NT2/D1 (cell line): Measurements from ENCODE around the gene SAA1.

ENCODE experiments used
- DNase-seq: peaks from one replicate; pipeline ENCODE4 v3.0.0-alpha.2; 2011; ENCODE audit warnings: low read depth, low spot score
- H3K27me3 ChIP-seq: 2 replicates; pipeline ENCODE4 v1.6.0; 2011; ENCODE audit warnings: mild to moderate bottlenecking; ENCODE audit not compliant: insufficient read length, insufficient read depth
- H3K36me3 ChIP-seq: 2 replicates; pipeline ENCODE4 v1.6.1; 2011; ENCODE audit warnings: mild to moderate bottlenecking, low read length, mixed read lengths; ENCODE audit not compliant: insufficient read depth, insufficient read length
- H3K4me1 ChIP-seq: 2 replicates; pipeline ENCODE4 v1.5.1; 2011; ENCODE audit not compliant: insufficient read depth, insufficient read length
- H3K4me3 ChIP-seq: 2 replicates; pipeline ENCODE4 v1.5.1; 2011; ENCODE audit warnings: low read depth; ENCODE audit not compliant: insufficient read length
- H3K9ac ChIP-seq: 2 replicates; pipeline ENCODE4 v1.6.0; 2011; ENCODE audit warnings: low read depth; ENCODE audit not compliant: insufficient read length
- H3K9me3 ChIP-seq: 2 replicates; pipeline ENCODE4 v1.5.1; 2011; ENCODE audit warnings: mild to moderate bottlenecking, low read length; ENCODE audit not compliant: insufficient read depth
- SUZ12 ChIP-seq: IDR thresholded peaks from 2 replicates; pipeline ENCODE4 v1.6.1; 2011; ENCODE audit not compliant: insufficient read length, insufficient read depth; ENCODE audit errors: extremely low read depth
- YY1 ChIP-seq: IDR thresholded peaks from 2 replicates; pipeline ENCODE4 v1.6.1; 2011; ENCODE audit not compliant: insufficient read length, insufficient read depth
- ZNF274 ChIP-seq: IDR thresholded peaks from 2 replicates; pipeline ENCODE4 v1.6.1; 2011; ENCODE audit warnings: mild to moderate bottlenecking, low read depth, low read length

Gene SAA1

DNA sequence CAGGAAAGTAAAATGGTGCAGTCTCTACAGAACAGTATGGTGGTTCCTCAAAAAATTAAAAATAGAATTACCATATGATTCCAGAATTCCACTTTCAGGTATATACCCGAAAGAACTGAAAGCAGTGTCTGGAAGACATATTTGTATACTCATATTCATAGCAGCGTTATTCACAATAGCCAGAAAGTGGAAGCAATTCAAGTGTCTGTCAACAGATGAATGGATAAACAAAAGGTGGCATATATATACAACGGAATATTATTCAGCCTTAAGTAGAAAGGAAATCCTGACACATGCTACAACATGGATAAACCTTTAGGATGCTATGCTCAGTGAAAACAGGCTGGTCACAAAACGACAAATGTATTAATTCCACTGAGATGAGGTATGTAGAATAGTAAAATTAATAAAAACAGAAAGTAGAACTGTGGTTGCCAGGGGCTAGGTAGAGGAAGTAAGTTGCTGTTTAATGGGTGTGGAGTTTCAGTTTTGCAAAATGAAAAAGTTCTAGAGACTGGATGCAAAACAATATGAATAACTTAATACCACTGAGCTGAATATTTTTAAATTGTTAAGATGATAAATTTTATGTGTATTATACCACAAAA, 14.5 kb downstream of the SAA1 start:
- Histone ChIP-seq H3K27me3 (no peaks in the 10 kb centered on the region), H3K9me3 (no peaks in the 10 kb centered on the region; the same call in 1 of the 2 replicates), H3K36me3 (peaks cover 51% of the 10 kb centered on the region), H3K4me1 (no peaks in the 10 kb centered on the region), H3K9ac (no peak overlapping the region), H3K4me3 (no peak overlapping the region)
- no peak for TF ChIP-seq YY1
- no peak for TF ChIP-seq SUZ12
- TF ChIP-seq ZNF274 = no peak
- no peak for DNase-seq

DNA sequence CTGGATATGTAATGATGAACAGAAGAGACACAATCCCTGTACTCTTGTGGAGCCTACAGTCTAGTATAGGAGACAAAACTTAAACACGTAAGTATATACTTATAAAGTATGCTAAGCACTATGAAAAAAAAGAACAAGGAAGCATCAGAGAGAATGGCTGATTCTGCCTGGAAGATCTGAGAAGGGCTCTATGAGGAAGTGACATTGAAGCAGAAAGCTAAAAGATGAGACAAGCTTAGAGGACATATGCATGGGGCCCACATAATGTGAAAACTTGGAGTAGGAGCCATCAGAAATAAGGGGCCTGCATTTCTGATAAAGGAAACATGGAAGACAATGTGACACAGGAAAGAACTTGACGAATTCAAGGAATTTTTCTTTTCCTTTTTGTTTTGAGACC, 16.6 kb downstream of the SAA1 start:
- Histone ChIP-seq H3K4me3 (no peak overlapping the region), H3K4me1 (no peaks in the 10 kb centered on the region), H3K27me3 (no peaks in the 10 kb centered on the region), H3K9ac (no peak overlapping the region), H3K36me3 (peaks cover 69% of the 10 kb centered on the region), H3K9me3 (no peaks in the 10 kb centered on the region)
- DNase-seq = no peak
- TF ChIP-seq YY1 (no peak), SUZ12 (no peak)

DNA sequence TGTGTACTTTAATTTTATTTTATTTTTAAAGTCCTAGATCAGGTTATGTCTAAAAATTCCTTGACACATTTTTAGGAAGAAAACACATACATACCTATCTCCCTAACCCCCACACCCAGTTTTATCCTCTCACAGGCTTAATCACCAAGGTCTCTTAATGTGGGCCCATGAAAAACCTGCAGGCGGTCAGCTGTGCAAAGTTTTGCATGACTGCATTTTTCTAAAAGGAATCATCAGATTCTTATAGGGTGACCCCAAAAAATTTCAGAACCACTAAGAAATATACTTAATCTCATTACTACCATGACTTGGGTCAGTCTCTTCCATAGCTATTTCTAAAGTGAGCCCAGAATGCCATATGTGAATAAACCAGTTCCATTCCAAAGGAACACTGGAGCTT, 19.8 kb downstream of the SAA1 start:
- H3K9ac ChIP-seq = no peak overlapping the region
- DNase-seq = no peak
- no peak overlapping the region for H3K4me3 ChIP-seq
- H3K27me3 ChIP-seq = no peaks in the 10 kb centered on the region
- no peaks in the 10 kb centered on the region for H3K9me3 ChIP-seq
- no peaks in the 10 kb centered on the region for H3K4me1 ChIP-seq
- peaks cover 79% of the 10 kb centered on the region for H3K36me3 ChIP-seq
- TF ChIP-seq YY1 (no peak), SUZ12 (no peak), ZNF274 (no peak)

DNA sequence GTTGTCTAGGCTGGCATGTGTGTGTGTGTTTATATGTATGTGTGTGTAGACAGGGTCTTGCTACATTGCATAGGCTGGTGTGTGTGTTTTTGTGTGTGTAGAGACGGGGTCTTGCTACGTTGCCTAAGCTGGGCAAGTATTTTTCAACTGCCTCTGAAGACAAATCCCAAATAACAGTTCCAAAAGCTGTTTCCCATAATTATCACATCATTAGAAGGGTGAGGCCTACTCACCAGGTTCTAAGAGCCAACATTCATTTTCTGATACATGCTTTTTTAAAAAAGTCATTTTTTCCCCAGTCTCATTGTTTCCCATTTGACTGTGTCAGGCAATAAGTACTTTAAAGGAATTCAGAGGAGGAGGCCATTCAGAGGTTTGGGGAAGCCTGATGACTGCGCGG, 22.8 kb downstream of the SAA1 start:
- no peak for DNase-seq
- Histone ChIP-seq H3K36me3 (peaks cover 76% of the 10 kb centered on the region), H3K9me3 (no peaks in the 10 kb centered on the region)

DNA sequence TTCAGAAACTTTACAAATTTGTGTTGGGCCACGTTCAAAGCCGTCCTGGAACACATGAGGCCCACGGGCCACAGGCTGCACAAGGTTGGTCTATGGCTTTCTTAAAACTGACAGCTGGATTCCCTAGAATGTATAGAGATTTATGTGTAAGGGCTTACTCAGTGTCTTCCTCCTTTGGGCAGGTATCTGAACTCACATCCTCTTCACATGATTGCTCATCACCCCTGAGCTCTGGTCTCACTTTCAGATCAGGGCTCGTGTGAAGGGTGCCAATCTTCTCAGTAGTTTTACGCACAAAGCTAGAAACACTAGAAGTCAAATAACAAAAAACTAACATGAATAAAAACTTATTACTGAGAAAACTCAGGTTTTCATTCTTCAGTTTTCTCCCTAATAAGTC, 28.8 kb downstream of the SAA1 start:
- no peak overlapping the region for H3K4me3 ChIP-seq
- H3K27me3 ChIP-seq = no peaks in the 10 kb centered on the region
- TF ChIP-seq SUZ12 (no peak), ZNF274 (no peak), YY1 (no peak)
- H3K4me1 ChIP-seq = no peaks in the 10 kb centered on the region
- H3K9ac ChIP-seq = no peak overlapping the region
- H3K36me3 ChIP-seq = peaks cover 69% of the 10 kb centered on the region
- no peak for DNase-seq
- H3K9me3 ChIP-seq = no peaks in the 10 kb centered on the region

More for the DNA sequence above, 22.8 kb downstream of the SAA1 start:
- TF ChIP-seq SUZ12 = no peak
- no peak for TF ChIP-seq ZNF274
- no peak for TF ChIP-seq YY1
- H3K4me3 ChIP-seq = no peak overlapping the region
- H3K4me1 ChIP-seq = no peaks in the 10 kb centered on the region
- H3K9ac ChIP-seq = no peak overlapping the region
- H3K27me3 ChIP-seq = no peaks in the 10 kb centered on the region

DNA sequence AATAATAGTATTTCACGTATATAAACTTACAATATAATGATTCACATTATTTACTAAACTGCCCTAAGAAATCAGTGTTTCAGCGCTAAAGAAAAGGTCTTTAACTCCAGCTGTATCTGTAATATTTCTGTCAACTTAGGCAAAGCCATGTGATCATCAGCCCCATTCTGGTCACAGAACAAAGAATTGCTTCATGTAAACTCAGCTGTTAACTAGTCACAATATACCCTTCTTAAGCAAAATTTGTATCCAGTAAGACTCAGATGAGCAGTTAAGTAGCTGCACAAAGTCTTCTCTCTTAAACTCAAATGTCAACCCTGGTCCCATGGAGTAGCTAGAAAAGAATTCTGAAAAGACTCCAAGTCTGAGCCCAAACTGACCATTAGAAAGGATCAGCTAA, 29.3 kb downstream of the SAA1 start:
- H3K36me3 ChIP-seq = peaks cover 65% of the 10 kb centered on the region
- H3K4me1 ChIP-seq = no peaks in the 10 kb centered on the region
- H3K9me3 ChIP-seq = no peaks in the 10 kb centered on the region
- TF ChIP-seq YY1 (no peak), SUZ12 (no peak), ZNF274 (no peak)
- H3K27me3 ChIP-seq = no peaks in the 10 kb centered on the region
- H3K4me3 ChIP-seq = no peak overlapping the region
- no peak overlapping the region for H3K9ac ChIP-seq
- no peak for DNase-seq

DNA sequence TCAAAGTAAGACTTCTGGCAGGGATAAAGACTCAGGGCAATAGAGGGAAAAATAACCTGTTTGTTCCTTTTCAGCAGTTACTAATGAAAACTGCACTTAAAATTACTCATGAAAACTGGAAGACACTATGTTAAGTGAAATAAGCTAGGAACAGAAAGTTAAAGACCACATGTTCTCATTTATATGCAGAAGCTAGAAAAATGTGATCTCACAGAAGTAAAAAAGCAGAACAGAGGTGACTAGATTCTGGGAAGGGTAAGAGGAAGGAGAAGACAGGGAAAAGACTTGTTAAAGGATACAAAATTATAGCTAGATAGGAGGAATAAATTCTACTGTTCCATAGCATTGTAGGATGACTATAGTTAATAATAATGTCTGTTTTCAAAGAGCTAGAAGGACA, 33.7 kb downstream of the SAA1 start:
- no peaks in the 10 kb centered on the region for H3K27me3 ChIP-seq
- H3K36me3 ChIP-seq = peaks cover 59% of the 10 kb centered on the region
- no peak overlapping the region for H3K9ac ChIP-seq
- TF ChIP-seq YY1 = no peak
- TF ChIP-seq ZNF274 = no peak
- TF ChIP-seq SUZ12 = no peak
- H3K9me3 ChIP-seq = no peaks in the 10 kb centered on the region
- no peak for DNase-seq
- H3K4me3 ChIP-seq = no peak overlapping the region
- no peaks in the 10 kb centered on the region for H3K4me1 ChIP-seq
